Measurements from ENCODE around the gene PRRG3.

DNA sequence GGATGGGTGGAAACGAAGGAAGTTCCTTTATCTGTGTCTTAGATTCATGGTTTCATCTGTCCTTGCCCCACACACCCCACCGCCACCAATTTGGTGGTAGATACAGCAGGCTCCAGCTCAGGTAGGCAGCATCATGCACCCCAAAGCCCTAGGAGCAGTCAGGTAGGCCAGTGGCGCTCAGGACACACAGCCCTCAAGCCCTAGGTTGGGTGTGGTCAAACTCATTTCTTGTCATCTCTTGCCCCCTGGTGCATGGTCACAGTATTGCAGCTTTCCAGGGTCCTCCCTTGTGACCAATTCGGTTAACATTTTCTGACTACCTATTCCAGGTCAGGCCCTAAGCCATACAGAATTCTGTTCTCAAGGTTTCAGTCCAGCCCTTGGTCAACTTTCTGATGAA is 14.5 kb upstream of the PRRG3 start:
- TF ChIP-seq GATA3 (IDR thresholded peaks at IDR 0.05; ENCODE audit: low read depth, low read length) (no peak), GATA2 (IDR thresholded peaks at IDR 0.05; ENCODE audit: low read depth, low read length) (no peak)

All from SH-SY5Y (cell line).